Right lobe of liver (tissue), 4 donors: ENCODE results near the gene MRPS34.
A peak's percentile ranks its signal among the peaks of the same experiment; 100 is the strongest.

Experiments used
- CTCF ChIP-seq, 4 donors: fragments of 200-600 bp in 3 of 4; fragments of 450-650 bp in 1 of 4; IDR thresholded peaks; one replicate each; pipeline versions ENCODE4 v1.5.1 to v1.8.0; 2016 to 2022; ENCODE audit warnings: antibody characterized with exemption in 4 of 4, mild to moderate bottlenecking in 2 of 4
- POLR2A ChIP-seq: fragments of 450-650 bp; IDR thresholded peaks from one replicate; pipeline ENCODE4 v1.6.1; 2017; ENCODE audit warnings: antibody characterized with exemption, mild to moderate bottlenecking
- donor health status: DM: no; HTN: no; CAD: no.
- donor health status: DM: no; HTN: no; CAD: no.
- donor health status: DM: no; HTN: yes; CAD: no.

GRCh38 chr16:1763521-1764511 is 9.1 kb downstream of the MRPS34 start:
- peak in 1 of 4 donors; percentile 14 for TF ChIP-seq CTCF (IDR thresholded peaks at IDR 0.05)
- TF ChIP-seq POLR2A = no peak
